ENCODE results near the gene RDH8.

Gene RDH8

GRCh38 chr19:10036601-10037071, 23.4 kb downstream of the RDH8 start:
- DNase-seq (ENCODE audit: low read depth) = peak; percentile 72

- no peak for DNase-seq (ENCODE audit: low read depth)
Measured at GRCh38 chr19:10037367-10037766, 24.1 kb downstream of the RDH8 start.

- no peak for DNase-seq (ENCODE audit: low read depth)
Measured at GRCh38 chr19:10037809-10038208, 24.5 kb downstream of the RDH8 start.

GRCh38 chr19:10043286-10043927, 30.1 kb downstream of the RDH8 start:
- DNase-seq (ENCODE audit: low read depth) = peak; percentile 39

- no peak for DNase-seq (ENCODE audit: low read depth)
Measured at GRCh38 chr19:10044390-10044789, 31.1 kb downstream of the RDH8 start.

- DNase-seq (ENCODE audit: low read depth) = no peak
Measured at GRCh38 chr19:10045371-10045770, 32.1 kb downstream of the RDH8 start.

- DNase-seq (ENCODE audit: low read depth) = no peak
Measured at GRCh38 chr19:10049626-10050025, 36.3 kb downstream of the RDH8 start.

- DNase-seq (ENCODE audit: low read depth) = no peak
Measured at GRCh38 chr19:10052602-10053360, 39.5 kb downstream of the RDH8 start.

- no peak for DNase-seq (ENCODE audit: low read depth)
Measured at GRCh38 chr19:10061717-10062310, 48.5 kb downstream of the RDH8 start.

GRCh38 chr19:10068205-10068604, 54.9 kb downstream of the RDH8 start:
- DNase-seq (ENCODE audit: low read depth) = no peak

GRCh38 chr19:10069046-10069445, 55.8 kb downstream of the RDH8 start:
- no peak for DNase-seq (ENCODE audit: low read depth)

GRCh38 chr19:10070730-10071446, 57.6 kb downstream of the RDH8 start:
- DNase-seq (ENCODE audit: low read depth) = no peak

Data from fibroblast of gingiva (primary cell).